Measurements from ENCODE around the gene CDC42. TPM values are rescaled to one million over a fixed set of nuclear protein-coding genes. Genes with fewer than 3 reads are reported as not detected.

CDC42 gene
- total and polyA plus RNA-seq, 9 of the 15 experiments (the other 6 are each of a cell fraction or from before 2014, with no cell fraction given) = 186 to 398 (median 325) TPM

DNA sequence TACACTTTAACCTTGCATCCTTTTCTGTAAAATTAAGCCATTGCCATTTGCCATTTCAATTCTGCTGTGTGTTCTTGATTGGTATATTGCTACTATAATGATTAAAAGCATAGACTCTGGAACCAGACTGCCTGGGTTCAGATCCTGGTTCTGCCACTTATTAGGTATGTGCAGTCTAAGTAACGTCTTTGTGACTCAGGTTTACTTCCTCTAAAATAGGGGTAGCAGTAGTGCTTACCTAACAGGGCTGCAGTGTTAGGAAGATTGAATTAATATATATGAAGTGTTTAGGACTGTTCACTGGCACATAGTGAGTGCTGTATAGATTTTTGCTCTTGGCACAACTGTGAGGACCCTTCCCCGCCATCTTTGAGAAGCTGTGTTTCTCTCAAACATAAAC is 4.4 kb downstream of the CDC42 start:
- intact Hi-C loops (cut with micrococcal nuclease) = no loop called here
- peaks cover 3% of the 10 kb centered on the region for H3K9me1 ChIP-seq (ENCODE audit: control insufficient read depth, insufficient read depth, low read length)
- peaks cover 16 to 17% of the 10 kb centered on the region in 2 experiments; a peak in 4 of 5 replicates for H3K4me1 ChIP-seq (replicated peaks in 1 of 2; ENCODE audit: control insufficient read depth in 2 of 2, insufficient read depth in 2 of 2, low read length in 2 of 2)
- FAIRE-seq = no peak
- H4K20me1 ChIP-seq (replicated peaks; ENCODE audit: control insufficient read depth, insufficient read depth, low read length) = peaks cover 38% of the 10 kb centered on the region
- peaks cover 45% of the 10 kb centered on the region for H3K36me3 ChIP-seq (ENCODE audit: control insufficient read depth, insufficient read depth, low read length)
- no peak for ATAC-seq
- TF ChIP-seq, protein P1, sequence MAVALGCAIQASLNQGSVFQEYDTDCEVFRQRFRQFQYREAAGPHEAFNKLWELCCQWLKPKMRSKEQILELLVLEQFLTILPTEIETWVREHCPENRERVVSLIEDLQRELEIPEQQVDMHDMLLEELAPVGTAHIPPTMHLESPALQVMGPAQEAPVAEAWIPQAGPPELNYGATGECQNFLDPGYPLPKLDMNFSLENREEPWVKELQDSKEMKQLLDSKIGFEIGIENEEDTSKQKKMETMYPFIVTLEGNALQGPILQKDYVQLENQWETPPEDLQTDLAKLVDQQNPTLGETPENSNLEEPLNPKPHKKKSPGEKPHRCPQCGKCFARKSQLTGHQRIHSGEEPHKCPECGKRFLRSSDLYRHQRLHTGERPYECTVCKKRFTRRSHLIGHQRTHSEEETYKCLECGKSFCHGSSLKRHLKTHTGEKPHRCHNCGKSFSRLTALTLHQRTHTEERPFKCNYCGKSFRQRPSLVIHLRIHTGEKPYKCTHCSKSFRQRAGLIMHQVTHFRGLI (CRISPR knock-in tag; IDR thresholded peaks at IDR 0.05) = no peak
- TF ChIP-seq SMAD2 (IDR thresholded peaks at IDR 0.05; ENCODE audit: low read depth, low read length) = no peak
- TF ChIP-seq SLC30A9 (CRISPR knock-in tag; IDR thresholded peaks at IDR 0.05) = no peak
- no peak for TF ChIP-seq ZBTB8A (IDR thresholded peaks at IDR 0.05; ENCODE audit: partially characterized antibody)
- no peak for TF ChIP-seq ZNF12 (CRISPR knock-in tag; IDR thresholded peaks at IDR 0.05)
- no peak for TF ChIP-seq MCM3 (IDR thresholded peaks at IDR 0.05)
- TF ChIP-seq MTA1 (IDR thresholded peaks at IDR 0.05; ENCODE audit: borderline replicate concordance) = no peak
- no peak for TF ChIP-seq MECOM (CRISPR knock-in tag; IDR thresholded peaks at IDR 0.05)
- TF ChIP-seq MCM7 (IDR thresholded peaks at IDR 0.05) = no peak
- no peak for TF ChIP-seq SIRT6 (IDR thresholded peaks at IDR 0.05; ENCODE audit: low read depth, low read length)
- TF ChIP-seq, protein P2, sequence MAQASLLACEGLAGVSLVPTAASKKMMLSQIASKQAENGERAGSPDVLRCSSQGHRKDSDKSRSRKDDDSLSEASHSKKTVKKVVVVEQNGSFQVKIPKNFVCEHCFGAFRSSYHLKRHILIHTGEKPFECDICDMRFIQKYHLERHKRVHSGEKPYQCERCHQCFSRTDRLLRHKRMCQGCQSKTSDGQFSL (CRISPR knock-in tag; IDR thresholded peaks at IDR 0.05) = no peak
- TF ChIP-seq, protein P2 (tag; IDR thresholded peaks at IDR 0.05) = no peak
- TF ChIP-seq, protein P3, sequence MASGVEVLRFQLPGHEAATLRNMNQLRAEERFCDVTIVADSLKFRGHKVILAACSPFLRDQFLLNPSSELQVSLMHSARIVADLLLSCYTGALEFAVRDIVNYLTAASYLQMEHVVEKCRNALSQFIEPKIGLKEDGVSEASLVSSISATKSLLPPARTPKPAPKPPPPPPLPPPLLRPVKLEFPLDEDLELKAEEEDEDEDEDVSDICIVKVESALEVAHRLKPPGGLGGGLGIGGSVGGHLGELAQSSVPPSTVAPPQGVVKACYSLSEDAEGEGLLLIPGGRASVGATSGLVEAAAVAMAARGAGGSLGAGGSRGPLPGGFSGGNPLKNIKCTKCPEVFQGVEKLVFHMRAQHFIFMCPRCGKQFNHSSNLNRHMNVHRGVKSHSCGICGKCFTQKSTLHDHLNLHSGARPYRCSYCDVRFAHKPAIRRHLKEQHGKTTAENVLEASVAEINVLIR (CRISPR knock-in tag; IDR thresholded peaks at IDR 0.05) = no peak
- TF ChIP-seq MEIS2 (IDR thresholded peaks at IDR 0.05; ENCODE audit: partially characterized antibody) = no peak
- no peak overlapping the region for H3K4me2 ChIP-seq (ENCODE audit: insufficient read depth, low read length)
- WGBS (ENCODE audit: insufficient coverage, low coverage, missing lambda C conversion rate) = 89% methylated on average over 2 of the region's 2 CpGs
- in situ Hi-C loops (cut with MboI) = no loop called here
- H3K27ac ChIP-seq (ENCODE audit: extremely low read depth, low read depth, low read length) = no peak overlapping the region
- DNase-seq (ENCODE audit: extremely low read depth in 1 of 4, low spot score in 3 of 4) = no peak
- peaks cover 96% of the 10 kb centered on the region for H3K79me2 ChIP-seq (ENCODE audit: control insufficient read depth, insufficient read depth, low read length)
- H3K4me3 ChIP-seq = no peak overlapping the region
- ChIA-PET CTCF (ENCODE audit: low intra/inter-chr PET ratio) (no interaction called here), POLR2A (interaction anchor here (0.9 to 5.2 kb wide), 2 partner anchors 10 to 17 kb away, joined by 3 to 47 read pairs; no protein-coding TSS in a partner anchor)
- no peak overlapping the region for H2AFZ ChIP-seq (ENCODE audit: low read depth, low read length)
- H3K27me3 ChIP-seq (ENCODE audit: control insufficient read depth in 2 of 2, insufficient read depth in 2 of 2, low read length in 2 of 2) = no peaks in the 10 kb centered on the region
- no TSS peak for BruUV-seq (replicated peaks)
- peaks cover 2% of the 10 kb centered on the region; the same call in 1 of the 2 replicates for H3K9me3 ChIP-seq (replicated peaks; ENCODE audit: control insufficient read depth, insufficient read depth, low read depth, low read length)
- H3K9ac ChIP-seq (ENCODE audit: insufficient read depth in 1 of 2, low read depth in 2 of 2, low read length in 2 of 2) = no peak overlapping the region
